ENCODE data around the gene ZIC1.

DNA sequence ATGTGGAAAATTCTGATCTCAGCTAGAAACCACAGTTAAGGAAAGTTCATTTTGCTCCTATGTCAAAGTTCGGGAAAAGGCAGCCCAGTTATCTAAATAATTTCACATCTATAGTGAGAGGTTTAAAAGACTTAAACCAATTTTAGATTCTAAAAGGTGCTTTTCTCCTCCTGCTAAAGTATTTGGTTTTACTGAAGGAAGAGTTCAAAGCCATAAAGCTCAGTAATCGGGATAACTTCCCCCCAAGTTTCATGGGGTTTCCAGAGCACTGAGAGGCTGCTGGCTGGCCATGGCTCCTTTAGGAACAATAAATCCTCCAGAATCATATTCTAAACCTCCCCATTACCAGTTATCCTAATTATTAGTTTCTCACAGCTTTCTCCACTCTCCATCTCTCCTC lies 41.0 kb upstream of the ZIC1 start:
- no peak for TF ChIP-seq POLR2AphosphoS5 (IDR thresholded peaks at IDR 0.05)
- no peak for TF ChIP-seq POLR2A (IDR thresholded peaks at IDR 0.05)

Measured in breast epithelium (tissue), 3 donors.